ENCODE data around the gene GORASP2.

The GORASP2 gene

DNA sequence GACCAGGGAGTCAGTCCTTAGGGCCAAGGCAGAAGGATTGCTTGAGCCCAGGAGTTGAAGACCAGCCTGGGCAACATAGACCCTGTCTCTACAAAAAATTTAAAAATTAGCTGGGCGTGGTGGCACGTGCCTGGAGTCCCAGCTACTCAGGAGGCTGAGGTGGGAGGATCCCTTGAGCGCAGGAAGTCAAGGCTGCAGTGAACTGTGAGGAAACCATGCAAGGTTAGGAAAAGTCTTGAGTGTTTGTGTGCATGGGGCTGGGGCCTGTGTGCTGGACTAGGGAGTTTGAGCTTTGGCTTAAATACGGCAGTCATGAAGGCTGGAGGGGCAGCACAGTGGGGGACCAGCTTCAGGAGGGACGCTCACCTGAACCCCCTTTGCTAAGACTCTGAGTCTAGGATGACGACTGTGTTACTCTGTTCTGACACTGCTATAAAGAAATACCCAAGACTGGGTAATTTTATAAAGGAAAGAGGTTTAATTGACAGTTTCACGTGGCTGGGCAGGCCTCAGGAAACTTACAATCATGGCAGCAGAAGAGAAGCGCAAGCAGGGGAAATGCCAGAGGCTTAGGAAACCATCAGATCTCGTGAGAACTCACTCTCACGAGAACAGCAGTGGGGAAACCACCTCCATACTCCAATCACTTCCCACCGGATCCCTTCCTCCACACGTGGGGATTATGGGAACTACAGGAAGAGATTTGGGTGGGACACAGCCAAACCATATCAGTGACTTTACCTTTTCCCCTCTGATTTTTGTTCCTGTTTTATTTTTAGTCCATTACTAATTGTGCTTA, 39.4 kb downstream of the GORASP2 start:
- no peak for DNase-seq

- DNase-seq = no peak
These were observed 40.0 kb downstream of the GORASP2 start for GRCh38 chr2:170969030-170969429.

DNA sequence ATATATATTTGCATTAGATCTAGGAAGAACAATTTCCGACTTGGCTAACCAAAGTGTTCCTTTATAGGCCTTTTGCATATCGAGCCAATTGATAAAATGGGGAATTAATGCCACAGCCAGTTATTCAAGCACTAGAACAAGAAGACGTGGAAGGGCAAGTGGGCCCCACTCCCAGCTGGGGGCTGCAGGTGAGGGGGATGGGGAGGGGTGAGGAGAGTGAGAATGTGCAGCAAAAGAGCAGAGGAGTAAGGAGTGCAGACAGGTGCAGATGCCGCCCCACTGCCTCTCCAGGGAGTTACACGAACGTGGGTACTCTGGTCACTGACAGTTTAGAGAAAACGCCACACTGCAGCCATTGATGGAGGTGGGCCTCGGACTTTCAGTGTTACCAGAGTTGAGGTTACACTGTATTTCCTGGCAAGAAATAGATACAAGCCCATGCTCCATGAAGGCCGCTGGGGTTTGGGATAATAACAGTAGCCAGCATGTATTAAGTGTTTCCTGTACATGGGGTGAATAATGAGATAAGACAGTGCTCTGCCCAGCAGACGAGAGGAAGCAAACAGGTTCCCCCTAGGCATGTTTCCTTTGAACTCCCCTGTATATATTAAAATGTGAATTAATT, 40.9 kb downstream of the GORASP2 start:
- no peak for DNase-seq

DNA sequence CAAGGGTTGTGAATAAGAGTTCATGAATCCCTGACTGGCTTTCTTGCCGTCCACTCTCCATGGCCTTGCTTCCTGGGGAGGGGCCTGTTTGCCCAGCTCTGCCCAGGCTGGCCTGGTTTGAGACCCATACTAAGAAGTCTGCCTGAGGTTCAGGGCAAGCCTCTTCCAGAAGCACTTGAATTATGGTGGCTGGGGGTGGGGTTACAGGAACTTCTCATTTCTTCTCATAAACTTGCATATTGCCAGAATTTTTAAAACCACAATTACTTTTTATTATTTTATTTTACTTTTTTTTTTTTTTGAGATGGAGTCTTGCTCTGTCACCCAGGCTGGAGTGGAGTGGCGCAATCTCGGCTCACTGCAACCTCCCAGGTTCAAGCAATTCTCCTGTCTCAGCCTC, 42.0 kb downstream of the GORASP2 start:
- DNase-seq = no peak

- DNase-seq = no peak
These were observed 43.5 kb downstream of the GORASP2 start for GRCh38 chr2:170972296-170973224.

DNA sequence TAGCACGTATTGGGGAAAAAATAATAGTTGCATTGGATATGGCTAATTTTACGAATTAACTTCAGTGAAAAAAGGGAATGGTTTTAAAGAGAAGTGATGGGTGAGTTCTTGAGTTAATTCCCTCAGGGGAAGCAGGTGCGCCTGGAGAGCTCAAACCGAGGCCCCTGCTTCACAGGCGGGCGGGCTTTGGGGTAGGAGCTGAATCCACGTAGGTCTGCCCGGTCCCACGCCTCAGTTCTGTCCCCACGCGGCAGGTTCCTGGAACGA, 44.1 kb downstream of the GORASP2 start:
- DNase-seq = no peak

GRCh38 chr2:170973492-170974303, 44.6 kb downstream of the GORASP2 start:
- peak; percentile 22 to 73 for DNase-seq

DNA sequence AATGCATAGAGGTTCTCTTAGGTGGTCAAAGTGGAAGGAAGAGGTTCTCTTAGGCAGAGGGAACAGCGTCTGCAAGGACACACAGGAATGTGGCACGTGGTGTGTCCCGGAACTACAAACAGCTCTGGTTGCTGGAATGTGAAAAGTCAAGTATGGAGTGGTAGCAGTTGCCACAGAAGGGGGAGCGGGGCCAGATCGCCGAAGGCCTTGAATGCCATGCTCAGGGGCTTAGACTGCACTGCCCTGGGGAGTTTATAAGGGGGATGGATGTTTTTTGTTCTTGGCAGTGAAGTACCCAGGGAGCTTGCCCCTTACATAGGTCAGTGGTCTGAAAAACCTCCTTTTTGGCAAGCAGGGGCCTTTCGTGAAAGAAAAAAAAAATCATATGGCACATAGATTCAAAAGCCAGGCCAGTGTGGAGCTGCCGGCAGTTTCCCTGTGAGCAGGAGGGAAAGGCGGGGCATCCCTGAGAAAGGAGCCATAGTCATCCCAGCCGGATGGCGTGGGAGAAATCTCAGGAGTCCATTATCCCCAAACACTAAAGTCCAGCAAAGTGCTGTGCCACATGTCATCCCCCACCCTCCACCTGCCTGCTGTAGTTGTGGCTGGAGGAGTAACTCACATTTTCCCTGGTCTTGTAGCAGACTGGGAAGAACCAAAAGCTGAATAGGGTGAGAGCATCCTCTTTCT, 45.4 kb downstream of the GORASP2 start:
- no peak for DNase-seq

DNA sequence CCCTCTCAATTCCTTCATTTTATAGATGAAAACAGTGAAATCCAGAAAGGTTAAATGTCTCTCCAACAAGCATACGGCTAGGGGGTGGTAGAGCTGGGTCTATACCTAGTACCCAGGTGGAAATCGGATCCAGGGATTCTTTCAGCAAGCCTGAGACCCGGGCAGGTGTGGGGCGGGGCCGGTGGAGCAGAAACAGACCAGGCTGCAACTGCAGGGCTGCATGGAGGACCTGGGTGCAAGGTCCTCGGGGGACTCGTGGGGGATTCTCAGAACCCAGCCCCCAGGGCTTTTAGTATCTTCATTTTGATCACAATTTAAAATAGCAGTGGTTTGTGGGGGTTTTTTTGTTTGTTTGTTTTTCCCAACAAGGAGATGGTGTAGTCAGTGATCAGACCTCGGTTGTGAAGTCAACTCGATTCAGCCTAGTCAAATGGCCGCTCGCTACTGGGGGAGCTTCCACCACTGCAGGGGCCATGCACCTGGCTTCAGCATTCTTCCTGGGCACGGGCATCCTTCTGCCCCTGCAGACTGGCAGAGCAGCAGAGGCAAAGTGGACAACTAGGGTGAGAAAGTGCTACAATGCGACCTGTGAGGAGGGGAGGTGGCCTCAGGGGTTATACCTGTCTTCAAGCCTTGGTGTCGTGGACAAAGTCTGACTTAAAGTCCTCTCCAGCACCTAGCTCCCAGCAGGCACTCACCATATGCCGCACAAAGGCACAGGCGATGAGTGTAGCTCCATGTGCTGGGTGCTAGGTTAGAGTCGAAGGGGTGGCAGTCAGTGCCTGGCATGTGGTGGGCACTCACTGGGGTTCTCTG, 46.3 kb downstream of the GORASP2 start:
- no peak for DNase-seq

DNA sequence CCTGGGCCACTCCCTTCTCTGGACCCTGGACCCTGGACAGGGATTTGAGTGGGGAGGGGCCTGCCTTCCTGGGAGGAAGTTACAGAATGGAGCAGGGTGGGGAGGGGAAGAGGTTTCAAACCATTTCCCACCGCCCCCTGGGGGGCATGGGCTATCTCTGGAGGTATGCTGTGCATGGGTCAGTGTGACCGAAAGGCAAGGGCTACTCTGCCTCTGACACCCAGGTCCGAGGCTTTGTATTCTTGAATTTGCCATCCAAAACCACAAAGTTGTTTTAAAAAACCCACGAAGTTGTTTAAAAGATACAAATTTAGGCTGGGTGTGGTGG, 46.9 kb downstream of the GORASP2 start:
- DNase-seq = no peak

- no peak for DNase-seq
These were observed 55.0 kb downstream of the GORASP2 start for GRCh38 chr2:170984079-170984478.

DNA sequence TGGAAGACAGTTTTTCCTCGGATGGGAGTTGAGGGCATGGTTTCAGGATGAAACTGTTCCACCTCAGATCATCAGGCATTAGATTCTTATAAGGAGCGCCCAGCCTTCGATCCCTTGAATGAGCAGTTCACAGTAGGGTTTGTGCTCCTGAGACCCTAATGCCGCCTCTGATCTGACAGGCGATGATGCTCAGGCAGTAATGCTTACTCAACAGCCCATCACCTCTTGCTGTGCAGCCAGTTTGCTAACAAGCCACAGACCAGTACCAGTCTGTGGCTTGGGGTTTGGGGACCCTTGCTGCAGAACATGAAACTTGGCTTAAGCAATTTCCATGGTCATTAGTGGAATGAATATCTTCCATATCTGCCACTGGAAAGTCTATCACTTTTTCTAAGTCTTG, 56.4 kb downstream of the GORASP2 start:
- no peak for DNase-seq

DNA sequence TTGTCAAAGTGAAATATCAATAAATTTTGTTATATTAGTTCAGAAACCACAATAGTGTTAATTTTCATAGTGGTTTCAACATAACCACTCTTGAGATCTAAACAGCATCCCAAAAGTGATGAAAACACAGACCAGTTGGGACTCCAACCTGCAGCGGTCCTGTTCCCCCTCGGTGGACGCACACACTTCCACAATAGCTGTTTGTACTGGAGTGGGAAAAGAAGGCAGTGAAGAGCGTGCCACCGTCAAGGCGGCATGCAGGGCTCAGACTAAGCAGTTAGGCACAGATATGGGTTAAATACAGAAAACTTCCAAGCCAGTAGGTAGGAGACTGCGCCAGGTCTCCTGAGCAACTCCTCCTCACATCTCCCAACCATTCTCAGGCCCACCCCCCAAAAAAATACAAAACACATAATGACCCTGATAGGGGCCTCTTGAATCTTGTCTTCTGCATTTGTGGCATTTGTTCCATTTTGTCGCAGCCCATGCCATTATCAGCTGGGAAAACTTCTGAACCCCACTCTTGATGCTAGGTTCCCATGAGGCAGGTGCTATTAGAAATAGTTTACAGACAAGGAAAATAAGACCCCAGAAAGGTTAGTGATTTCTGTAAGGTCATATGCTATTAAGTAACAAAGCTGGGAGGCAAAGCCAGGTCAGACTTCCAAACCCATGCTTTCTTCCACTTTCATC, 57.7 kb downstream of the GORASP2 start:
- DNase-seq = no peak

DNA sequence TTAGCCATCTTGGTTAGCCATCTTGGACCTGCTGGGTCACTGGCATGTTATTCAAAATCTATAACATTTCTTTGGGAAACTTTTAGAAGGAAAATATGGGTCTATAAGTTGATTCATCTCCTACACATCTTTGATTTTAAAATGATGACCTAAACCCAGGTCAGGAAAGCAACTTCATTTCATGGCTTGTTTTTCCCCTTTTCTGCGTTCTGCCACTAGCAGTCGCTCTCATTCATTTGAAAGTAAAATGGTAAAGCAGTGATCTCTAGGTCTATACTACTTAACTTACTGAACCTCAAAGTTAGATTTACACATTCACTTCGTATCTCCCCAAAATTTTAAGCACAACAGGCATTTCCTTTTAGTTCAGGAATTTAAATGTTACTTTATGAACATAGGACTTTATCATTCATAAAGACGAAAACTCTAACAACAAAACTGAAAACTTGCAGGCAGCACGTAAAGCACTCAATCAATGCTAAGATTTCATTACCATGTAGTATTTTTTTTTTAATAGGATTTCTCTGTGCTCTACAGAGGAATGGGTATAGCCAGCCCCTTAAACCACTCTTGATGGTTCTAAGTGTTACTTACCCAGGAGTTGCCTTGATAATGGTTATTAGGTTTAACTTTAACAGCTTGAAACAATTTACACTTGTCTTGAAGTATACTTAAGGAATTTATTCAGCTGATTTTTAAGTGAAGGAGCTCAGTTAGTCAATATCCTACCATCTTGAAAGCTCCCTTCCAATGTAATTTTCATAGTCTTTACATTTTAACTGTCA, 62.5 kb downstream of the GORASP2 start:
- no peak for DNase-seq

DNA sequence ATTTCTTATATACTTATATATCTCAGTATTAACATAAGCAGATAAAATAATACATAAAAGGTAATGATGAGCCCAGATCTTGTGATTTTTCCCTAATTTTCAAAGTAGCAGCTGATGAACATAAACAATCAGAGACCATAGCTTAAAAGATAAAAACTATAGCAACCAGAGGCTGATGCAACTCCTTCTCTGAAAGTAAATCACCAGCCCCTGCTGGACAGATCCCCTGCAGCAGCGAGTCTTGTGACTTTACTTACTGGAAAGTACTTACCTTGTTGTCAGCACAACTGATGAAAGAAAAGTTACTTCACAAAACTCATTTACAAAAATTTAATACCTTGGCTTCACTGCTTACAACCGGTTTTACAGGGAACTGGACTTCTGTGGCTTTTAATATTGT, 67.3 kb downstream of the GORASP2 start:
- DNase-seq = no peak

DNA sequence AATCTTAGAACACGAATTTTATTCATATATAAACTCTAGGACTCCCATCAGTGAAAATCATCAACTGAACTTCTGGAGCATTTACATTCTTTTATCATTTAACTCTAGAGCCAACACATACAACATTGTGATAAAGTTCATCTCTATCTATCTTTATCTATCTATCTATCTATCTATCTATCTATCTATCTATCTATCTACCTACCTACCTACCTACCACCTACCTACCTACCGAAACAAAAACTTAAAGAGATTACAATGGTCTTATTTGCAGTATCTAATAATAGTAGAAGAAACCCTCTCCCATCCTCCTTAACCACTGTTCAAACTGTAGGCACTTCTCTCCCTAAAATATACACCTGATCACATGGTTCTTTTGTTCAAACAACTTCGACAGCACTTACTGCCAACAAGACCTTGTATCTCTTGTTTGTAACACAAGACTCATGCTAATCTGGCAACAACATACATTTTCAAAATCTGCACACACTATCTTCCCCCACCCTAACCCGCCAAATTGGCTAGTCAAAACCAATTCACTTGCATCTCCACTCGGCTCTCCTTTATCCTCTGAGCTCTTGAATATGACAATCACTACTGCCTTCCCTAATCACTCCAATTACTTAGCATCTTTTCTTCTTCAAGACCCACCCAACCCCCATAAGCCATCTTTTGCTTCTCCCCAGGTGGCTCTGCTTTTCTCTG, 69.0 kb downstream of the GORASP2 start:
- no peak for DNase-seq

- no peak for DNase-seq
These were observed 70.6 kb downstream of the GORASP2 start for GRCh38 chr2:170999654-171000053.

DNA sequence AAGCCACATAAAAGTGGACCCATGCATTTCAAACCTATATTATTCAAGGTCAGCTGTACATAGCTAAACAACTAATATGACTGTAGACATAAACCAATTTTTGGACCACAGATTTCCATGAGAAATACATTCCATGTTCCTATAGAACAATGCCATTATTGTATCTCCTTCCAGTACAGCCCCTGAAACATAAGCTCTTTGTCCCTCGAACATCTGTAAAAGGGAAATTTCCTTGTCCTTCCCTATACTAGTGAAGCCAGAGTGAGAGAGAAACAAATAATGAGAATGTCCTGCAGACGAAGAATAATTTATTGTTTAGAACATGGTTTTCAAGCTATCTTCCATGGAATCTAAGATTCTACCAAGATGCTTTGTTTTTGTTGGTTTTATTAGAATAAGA, 75.3 kb downstream of the GORASP2 start:
- DNase-seq = no peak

DNA sequence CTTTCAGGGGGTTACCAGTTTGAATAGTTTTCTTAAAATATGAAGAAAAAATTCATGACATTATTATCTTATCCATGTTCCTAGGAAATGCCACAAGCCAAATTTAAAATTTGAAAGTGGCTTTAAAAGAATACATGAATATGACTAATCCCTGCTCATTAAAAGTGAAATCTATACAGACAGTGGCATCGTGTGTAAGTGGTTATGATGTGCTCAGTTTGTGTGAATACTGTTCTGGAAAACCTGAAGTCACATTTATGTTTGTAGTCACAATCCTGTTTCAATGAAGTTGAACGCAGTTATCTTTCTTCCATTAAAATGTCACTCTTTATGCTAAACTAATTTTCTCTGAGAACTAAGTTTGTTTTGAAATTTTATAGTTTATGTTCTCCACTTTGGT, 75.8 kb downstream of the GORASP2 start:
- no peak for DNase-seq

All from SW 1271 (cell line).